GM18499 (cell line): ENCODE results near the gene EPSTI1.
A peak's percentile ranks its signal among the peaks of the same experiment; 100 is the strongest.
"Not testable (repeated sequence)": the region's sequence is repeated elsewhere in the genome, so short reads cannot be mapped to it uniquely, and the experiment has no call there.

Experiments used
- ATAC-seq: cut with Tn5 transposase; IDR thresholded peaks from one replicate; pipeline ENCODE4 v1.9.1; 2021; ENCODE audit warnings: moderate number of reproducible peaks; ENCODE audit not compliant: insufficient read depth, unreplicated experiment

EPSTI1 gene

GRCh38 chr13:42991898-42992763 is at the start of gene EPSTI1:
TSS of gene EPSTI1 (minus strand) at chr13:42992241. CDS start at chr13:42992165, 76 bp downstream.
- peak; percentile 51 for ATAC-seq

GRCh38 chr13:43041369-43041921 is 49.4 kb upstream of the EPSTI1 start:
- no peak for ATAC-seq

- not testable (repeated sequence) for ATAC-seq
These were observed 48.7 kb upstream of the EPSTI1 start for GRCh38 chr13:43040581-43041368.

GRCh38 chr13:43039966-43040365 is 47.9 kb upstream of the EPSTI1 start:
- ATAC-seq, result no peak

GRCh38 chr13:43036351-43037250 is 44.6 kb upstream of the EPSTI1 start:
- ATAC-seq, result no peak

- no peak for ATAC-seq
These were observed 41.0 kb upstream of the EPSTI1 start for GRCh38 chr13:43033038-43033437.

GRCh38 chr13:43031881-43032280 is 39.8 kb upstream of the EPSTI1 start:
- ATAC-seq, result no peak

- no peak for ATAC-seq
These were observed 38.5 kb upstream of the EPSTI1 start for GRCh38 chr13:43030548-43030947.

GRCh38 chr13:43026262-43026661 is 34.2 kb upstream of the EPSTI1 start:
- ATAC-seq, result no peak

- peak; percentile 63 for ATAC-seq
These were observed 31.4 kb upstream of the EPSTI1 start, which contains the start of gene DNAJC15 for GRCh38 chr13:43023289-43023963. TSS of gene DNAJC15 (plus strand) at chr13:43023586. CDS start at chr13:43023627, 41 bp downstream.

GRCh38 chr13:43022934-43023288 is 30.9 kb upstream of the EPSTI1 start:
- ATAC-seq, result no peak

GRCh38 chr13:43021926-43022670 is 30.1 kb upstream of the EPSTI1 start:
- ATAC-seq, result no peak

- ATAC-seq, result no peak
These were observed 28.8 kb upstream of the EPSTI1 start for GRCh38 chr13:43020794-43021193.

GRCh38 chr13:43019811-43020210 is 27.8 kb upstream of the EPSTI1 start:
- ATAC-seq, result no peak

- no peak for ATAC-seq
These were observed 24.2 kb upstream of the EPSTI1 start for GRCh38 chr13:43016226-43016625.

- no peak for ATAC-seq
These were observed 22.1 kb upstream of the EPSTI1 start for GRCh38 chr13:43014162-43014561.

- no peak for ATAC-seq
These were observed 17.5 kb upstream of the EPSTI1 start for GRCh38 chr13:43009506-43009905.

GRCh38 chr13:43008596-43008995 is 16.6 kb upstream of the EPSTI1 start:
- no peak for ATAC-seq
